RKO (cell line): ENCODE results near the gene IFIT1B.
A peak's percentile ranks its signal among the peaks of the same experiment; 100 is the strongest.
"Not testable (repeated sequence)": the region's sequence is repeated elsewhere in the genome, so short reads cannot be mapped to it uniquely, and the experiment has no call there.

Experiments used
- DNase-seq: peaks from one replicate; pipeline ENCODE4 v3.0.0-alpha.2; 2016; ENCODE audit warnings: low spot score

The IFIT1B gene

DNA sequence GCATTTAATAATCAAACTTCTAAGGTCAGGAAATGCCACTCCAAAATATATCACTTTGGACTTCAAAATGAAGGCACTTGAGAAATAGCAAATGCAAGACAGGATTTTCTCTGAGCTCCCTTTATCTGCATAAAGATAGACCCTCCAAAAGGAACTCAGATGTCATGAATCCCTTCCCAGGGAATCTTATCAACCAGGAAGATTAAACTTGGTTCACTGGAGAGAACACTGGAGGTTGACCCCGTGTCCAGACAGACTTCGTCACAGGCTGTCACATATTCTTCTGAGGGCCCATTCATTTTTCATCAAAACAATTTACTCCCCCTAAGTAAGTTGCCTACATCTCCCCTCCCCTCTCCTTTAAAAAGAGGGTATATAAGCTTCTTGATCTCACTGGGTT lies 28.9 kb upstream of the IFIT1B start:
- no peak for DNase-seq

DNA sequence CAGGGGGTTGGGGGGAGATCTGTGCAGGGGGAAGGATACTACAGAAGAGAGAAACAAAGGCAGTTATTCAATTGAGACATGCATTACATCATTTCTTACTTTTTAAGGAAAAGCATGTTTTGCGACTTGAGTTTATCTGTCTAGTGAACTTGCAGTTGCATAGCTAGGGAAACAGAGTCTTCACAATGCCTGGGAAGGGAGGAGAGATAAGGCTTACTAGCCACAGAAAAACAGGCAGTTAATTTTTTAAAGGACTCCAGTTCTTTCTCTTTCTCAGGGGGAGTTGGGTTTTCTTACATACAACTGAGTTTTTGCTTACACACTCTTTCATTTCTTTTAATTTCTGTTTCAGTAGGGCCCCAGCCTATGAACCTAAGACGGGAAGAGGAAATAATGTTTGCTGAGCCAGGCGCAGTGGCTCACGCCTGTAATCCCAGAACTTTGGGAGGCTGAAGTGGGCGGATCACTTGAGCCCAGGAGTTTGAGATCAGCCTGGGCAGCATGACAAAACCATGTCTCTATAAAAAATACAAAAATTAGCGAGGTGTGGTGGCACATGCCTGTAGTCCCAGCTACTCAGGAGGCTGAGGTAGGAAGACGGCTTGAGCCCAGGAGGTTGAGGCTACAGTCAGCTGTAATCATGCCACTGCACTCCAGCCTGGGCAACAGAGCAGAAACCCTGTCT lies 27.1 kb upstream of the IFIT1B start:
- not testable (repeated sequence) for DNase-seq

DNA sequence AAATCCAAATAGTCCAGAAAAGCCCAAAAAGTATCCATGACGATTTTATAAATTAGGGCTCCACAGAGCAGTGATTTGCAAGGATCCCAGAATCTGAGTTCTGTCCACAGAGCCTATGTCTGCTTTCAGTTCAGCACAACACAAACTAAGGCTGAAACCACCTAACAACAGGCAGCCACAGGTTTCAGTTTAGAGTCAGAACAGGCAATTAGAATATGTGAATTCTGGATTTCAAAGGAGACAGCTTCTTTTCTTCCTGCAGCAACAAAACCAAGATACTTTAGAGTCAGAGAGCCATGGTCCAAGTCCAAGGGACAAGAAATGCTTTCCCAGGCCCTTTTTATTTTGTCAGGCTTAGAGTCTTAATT lies 26.5 kb upstream of the IFIT1B start:
- no peak for DNase-seq

DNA sequence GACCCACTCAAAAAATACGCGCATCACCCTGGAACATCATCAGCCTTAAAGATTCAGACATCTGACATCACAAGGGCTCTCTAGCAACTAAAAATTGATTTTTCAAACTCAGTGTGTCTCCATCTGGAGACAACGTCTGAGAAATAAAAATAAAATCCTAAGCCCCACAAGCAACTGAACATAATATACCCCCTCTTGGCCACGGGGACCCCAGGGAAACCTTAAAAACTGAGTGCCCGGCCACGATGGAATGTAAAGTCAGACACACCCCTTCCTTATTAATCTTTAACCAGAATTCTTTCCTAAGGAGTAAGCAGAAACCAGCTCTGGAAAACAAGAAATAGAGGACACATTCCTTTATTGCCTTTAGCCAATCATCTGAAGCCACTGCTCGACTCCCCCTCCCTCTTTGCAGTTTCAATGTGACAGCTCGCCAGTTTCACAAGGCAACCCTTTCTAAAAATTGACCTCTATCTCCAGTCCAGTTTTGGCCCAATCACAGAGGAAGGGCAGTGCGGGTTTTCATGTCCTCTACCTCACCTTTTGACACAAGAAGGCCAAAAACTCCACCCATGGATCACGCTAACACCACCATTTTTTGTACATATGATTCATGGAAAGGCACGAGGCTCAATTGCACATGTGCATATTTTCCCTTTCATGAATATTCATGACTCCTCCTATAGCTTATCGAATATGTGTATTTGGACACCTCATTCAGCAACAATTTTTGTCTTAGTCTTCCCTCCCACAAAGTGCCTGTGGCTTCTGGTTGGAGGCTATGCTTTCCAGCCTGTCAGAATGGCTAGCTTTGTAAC lies 25.9 kb upstream of the IFIT1B start:
- DNase-seq = peak; percentile 26

DNA sequence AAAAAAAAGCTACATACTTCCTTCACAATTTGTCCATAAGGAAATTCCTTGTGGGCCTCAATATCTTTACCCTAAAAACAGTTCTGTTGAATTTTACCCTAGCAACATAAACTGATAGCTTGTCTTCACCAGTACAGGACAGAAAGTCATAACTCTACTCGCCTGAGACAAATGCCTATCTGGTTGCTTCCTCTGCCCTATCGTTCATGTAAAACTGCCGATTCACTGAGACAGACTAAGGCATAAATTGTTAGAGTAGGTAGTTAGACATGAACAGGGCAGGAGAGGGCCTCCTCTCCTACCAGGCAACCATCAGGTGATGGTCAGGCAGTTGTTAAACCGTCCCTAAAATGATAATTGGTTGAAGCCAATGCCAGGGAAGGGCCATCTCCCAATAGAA lies 25.1 kb upstream of the IFIT1B start:
- no peak for DNase-seq

DNA sequence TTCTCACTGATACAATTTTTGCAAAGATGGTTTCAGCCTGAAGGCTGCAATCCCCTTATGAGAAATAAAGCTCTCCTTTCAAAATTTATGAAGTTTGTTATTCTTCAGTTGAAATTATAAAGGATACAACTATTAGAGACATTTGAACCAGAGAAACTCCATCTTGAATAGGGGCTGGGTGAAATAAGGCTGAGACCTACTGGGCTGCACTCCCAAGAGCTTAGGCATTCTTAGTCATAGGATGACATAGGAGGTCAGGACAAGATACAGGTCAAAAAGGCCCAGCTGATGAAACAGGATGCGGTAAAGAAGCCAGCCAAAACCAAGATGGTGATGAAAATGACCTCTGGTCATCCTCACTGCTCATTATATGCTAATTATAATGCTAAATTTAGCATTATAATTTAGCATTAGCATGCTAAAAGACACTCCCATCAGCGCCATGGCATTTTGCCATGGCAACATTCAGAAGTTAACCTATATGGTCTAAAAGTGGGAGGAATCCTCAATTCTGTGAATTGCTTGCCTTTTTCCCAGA lies 22.4 kb upstream of the IFIT1B start:
- DNase-seq = peak; percentile 29

DNA sequence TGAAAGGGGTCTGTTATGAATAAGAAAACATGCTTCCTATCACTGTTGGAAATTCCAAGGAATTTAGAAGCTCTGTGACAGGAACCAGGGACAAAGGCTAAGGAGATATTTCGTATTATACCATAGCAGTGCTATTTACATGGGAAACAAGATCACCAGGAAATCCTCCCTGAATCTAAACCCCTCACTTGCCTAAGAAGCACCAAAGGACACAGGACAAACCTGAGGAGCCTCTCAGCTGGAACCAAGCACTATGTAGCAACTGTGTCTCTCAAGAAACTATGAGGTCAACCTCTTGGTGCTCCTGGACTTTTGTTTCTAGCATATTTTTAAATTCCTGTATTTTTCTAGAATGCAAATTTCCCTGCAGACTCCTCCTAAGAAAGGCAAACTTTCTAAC lies 20.8 kb upstream of the IFIT1B start:
- DNase-seq = no peak

DNA sequence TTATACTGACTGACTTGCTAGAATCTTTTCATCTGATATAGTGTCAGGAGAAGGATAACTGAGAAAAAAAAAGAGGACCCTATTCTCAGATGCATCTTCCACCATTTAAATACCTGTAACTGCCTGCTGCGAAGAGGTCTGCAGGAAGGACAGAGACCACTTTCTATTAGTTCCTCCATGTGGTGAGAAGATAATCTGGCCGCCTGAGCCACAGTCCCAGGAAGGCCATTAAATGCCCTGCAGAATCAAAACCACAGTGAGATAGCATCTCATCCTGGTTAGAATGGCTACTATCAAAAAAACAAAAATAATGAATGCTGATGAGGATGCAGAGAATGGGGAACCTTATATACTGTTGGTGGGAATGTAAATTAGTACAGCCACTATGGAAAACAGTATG lies 19.9 kb upstream of the IFIT1B start:
- no peak for DNase-seq

DNA sequence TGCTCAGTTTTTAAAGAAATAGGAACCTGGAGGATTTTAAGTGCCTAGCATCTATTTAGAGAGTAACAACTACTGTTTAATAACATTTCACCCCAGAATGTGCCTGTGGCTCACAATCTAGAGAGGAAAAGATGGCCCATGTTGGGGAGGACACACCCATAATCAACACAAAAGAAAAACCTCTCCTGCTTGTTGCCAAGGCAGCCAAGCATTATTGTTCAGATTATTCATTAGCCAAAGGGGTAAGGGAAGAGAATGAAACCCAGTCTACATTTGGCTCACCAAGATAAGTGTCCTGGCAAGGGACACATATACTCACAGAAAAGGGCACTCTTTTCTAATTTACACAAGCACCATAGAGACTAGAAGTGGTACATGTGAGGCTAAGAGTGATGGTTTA lies 17.7 kb upstream of the IFIT1B start:
- no peak for DNase-seq

DNA sequence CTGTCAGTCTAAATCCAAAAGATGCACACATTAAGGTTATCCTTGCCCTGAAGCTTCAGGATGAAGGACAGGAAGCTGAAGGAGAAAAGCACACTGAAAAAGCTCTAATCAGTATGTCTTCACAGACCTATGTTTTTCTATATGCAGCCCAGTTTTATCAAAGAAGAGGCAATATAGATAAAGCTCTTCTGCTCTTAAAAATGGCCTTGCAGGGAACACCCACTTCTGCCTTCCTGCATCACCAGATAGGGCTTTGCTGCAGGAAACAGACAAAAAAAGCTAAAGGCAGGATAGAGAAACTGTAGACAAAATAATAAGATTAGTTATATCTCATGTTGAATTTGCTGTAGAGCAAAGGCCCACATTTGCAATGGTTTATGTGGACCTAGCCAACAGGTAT lies 14.9 kb upstream of the IFIT1B start:
- DNase-seq = no peak

DNA sequence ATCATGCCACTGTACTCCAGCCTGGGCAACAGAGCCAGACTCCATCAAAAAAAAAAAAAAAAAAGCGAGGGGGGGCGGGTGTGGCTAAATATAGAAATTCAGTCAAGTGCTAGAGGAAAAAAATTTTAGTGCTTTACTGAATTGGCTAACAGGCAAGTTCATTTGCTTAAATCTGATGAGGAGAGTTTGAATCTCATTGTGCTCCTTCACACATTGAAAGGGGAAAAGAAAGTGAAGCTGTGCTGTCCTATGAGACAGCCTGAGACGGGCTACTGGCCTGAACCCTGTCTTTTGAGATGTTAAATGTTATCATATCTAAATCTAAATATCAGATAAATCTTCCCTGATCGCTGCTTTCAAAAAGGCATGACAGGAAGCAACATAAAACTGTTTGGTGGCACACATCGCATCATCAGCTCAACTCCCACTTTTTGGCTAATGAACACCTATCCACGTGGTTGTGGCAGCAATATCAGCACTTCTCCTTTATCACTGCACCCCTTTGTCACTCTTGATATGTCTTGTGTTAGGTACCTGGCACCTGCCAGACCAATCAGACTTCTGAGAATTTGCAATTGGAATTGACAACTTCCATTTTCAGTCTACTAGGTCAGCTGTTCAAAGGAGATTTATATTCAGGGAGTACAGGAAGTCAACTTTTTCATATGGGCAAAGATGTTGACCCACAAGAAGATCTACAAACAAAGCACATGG lies 14.0 kb upstream of the IFIT1B start:
- DNase-seq = no peak

DNA sequence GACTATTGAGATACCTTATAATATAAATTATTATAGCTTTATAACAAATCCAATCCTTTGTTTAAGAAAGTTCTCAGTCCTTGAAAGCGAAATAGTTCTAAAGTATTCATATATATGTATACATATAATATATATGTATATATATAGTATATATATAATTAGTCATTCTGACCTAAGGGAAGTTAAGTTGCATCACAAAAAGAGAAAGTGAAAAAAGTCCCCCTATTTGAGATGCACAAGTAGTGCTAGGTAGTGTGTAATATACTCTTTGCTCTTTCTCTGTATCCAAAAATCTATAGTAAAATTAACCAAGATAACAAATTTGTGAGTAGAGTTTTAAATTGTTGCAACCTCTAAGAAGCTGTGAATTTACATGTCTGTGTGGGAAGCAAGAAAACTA lies 13.3 kb upstream of the IFIT1B start:
- no peak for DNase-seq

DNA sequence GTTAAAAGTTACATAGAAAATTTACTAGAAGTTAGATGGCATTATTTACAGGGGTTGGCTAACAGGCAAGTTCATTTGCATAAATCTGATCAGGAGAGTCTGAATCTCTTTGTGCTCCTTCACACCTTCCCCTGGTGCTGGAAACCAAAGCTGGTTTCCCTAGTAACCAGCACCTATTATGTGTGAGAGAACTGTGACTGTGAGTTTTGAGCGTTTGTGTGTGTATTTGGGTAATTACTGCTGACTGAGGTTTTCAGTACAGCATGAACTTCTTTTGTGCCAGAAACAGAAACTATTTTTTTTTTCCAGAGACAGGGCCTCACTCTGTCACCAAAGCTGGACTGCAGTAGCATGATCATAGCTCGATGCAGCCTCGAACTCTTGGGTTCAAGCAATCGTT lies 10.3 kb upstream of the IFIT1B start:
- DNase-seq = no peak

DNA sequence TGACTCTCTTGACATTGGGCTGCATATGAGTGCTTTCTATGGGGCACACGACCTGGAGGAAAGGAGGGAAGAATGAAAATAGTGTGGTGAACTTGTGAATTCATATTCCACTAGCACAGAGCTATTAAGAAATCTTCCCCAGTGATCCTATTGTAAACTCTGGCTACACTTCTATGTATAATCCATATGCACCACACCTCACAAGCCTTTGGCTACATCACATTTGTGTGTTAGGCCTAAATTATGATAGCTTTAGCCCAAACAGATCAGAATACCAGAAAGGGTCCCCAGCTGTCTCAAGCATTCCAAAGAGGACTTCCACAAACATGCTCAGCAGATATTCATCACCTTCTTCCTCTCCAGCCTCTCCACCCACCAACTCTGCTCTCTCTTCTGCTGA lies 9.7 kb upstream of the IFIT1B start:
- no peak for DNase-seq

DNA sequence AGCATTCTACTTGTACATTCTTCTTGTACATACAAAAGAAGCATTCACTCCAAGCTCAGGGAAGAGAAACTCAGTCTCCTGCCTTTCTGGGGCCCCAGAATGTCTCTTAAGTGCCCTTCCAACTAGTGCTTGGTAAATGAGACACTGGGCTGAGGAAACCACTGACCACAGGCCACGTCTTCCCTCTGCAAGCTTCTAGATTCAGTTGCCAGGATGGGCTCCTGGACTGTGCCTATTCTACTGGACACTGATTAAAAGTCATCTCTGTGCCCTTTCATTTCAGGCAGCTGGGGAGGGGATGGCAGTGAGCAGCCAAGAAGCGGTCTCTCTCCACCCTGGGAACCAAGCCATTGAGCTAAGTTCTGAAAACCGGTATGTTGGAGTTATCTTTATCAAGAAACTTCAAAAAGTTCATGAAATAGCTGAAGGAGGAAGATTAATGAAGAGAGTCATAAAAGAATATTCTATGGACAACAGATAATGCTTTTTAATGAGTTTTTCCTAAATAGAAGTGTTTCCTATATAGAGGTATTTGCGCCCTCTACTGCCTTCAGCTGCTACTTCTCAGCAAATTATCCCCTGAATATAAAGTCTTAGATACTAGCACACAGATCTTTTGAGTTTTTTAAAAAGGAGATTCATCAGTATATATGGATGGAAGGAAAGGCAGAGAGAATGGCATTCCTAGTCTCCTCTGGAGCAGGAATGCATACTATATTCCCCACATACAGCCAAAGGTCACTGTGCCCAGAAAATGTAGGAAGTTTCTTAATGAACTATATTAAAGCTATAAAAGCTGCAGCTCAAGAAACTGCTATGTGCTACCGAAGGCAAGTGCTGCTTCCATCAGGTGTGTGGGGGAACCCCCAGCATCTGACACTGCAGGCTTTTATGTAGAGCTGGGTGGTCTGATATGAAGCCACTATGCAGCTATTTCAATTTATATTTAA lies 8.4 kb upstream of the IFIT1B start:
- peak; percentile 42 for DNase-seq

DNA sequence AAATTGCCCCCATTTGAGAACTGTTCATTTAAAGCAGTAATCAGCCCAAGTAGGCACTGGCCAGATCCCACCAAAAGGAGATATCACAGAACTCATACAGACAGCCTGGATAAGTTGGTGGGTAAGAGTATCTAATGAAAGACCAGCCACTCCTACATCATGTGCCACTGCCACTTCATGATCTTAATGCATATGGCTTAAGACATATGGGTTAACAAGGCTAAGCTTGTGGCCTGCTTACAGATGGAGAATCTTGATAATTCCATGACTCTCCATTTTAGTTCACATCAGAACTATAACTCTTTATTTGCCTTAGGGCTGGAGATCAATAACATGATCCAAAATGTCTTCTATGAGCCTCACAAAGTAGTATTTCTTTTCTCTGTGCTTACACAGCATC lies 6.8 kb upstream of the IFIT1B start:
- no peak for DNase-seq

DNA sequence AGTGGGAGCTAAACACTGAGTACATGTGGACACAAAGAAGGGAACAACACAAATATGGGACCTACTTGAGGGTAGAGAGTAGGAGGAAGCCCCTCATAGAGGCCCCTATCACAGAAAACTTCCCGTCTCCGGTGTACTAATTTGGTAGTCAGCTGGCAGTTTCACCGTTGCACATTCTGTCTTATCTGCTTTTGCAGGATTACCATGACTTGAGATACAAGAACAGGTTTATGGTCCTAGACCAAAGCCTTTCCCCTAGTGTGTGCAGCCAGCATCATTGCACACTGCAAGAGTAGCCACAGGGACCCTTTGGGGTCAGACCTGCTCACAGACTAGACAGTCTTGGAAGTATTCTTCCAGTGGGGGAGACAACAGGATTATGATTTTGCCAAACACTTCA lies 5.9 kb upstream of the IFIT1B start:
- no peak for DNase-seq

DNA sequence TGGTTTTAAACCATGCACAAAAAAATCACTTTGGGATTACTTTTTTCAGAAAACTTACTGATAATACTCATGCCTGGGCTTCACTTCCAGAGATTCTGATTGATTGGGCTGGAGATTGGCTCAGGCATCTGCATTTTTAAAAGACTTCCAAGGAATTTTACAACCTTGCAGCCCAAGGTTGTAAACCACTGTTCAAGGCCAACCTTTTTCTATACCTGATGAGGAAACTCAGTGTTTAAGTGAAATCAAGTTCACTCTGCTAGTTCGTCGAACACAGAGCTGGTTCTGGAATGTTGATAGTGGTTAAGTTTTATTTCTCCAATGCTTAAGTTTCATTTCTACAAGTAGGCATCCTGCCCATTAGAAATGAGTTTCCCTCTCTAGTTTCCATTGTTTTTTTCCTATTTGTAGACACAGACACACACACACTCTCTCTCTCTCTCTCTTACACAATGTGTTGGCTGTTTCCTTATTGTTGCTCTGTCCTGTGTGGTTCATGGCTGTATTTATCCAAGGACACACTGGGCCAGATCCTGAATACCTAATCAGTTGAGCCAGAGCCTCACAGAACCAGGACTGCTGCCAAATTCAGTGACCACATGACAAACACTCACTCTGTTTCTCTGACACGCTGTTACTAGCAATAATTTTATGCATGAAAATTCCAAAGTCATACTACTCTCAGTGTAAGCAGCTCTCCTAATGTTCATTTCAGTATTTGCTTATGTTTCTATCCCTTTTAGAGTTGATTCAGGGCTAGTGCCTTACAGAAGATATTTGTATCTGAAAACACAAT lies 3.7 kb upstream of the IFIT1B start:
- DNase-seq = peak; percentile 21

DNA sequence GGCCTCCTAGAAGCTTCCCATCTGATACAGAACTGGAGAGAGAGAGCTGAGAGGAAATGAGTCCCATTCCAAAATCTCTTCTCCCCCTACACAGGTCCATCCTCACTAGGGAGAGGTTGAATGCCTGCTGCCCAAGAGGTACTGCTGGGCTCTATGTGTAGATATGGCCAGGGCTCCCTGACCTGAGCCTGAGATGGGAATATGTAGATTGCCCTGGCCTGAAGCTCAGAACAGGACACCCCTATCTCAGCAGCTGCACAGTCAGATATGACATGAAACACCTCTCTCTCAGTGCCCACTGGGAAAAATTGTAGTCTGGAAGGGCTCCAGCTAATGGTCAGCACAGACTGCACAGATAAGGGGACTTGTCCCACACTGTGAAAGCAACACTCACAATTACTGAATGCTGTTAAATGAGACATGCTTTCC lies 3.1 kb upstream of the IFIT1B start:
- no peak for DNase-seq

DNA sequence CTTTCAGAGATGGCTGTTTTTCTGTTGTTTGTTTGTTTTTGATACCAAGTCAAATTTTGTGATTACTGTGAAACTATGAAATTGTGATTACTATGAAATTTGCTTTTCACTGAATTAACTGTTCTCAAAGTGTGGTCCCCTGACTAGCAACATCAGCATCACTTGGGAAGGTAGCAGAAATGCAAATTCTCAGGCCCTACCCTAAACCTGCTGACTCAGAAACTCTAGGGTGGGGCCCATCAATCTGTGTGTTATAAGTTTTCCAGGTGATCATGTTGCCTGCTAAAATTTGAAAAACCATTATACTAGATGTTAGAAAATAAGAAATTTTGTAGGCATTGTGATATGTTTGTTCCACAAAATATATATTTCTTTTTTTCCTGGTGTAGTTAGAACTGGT lies 1.2 kb downstream of the IFIT1B start:
- DNase-seq = no peak

DNA sequence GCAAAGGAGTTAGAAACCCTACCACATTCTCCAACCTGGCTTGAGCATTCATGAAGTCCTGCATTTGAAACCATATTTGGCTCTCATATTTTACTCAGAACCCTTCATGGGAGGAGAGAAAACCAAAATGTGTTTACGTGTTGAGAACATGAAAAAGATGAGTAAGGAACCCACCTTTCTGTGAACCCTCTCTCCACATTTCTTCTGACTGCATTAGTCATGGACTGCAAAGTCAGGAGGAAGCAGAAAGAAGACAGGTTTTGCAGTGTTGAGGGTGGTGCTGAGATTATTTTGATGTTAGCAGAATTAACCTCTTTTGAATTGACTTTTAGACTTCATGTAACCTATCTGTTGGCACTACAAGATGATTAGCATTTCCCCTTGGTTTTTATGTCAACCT lies 4.9 kb downstream of the IFIT1B start:
- DNase-seq = no peak
